Measurements from ENCODE around the gene FMN1.

Gene FMN1

DNA sequence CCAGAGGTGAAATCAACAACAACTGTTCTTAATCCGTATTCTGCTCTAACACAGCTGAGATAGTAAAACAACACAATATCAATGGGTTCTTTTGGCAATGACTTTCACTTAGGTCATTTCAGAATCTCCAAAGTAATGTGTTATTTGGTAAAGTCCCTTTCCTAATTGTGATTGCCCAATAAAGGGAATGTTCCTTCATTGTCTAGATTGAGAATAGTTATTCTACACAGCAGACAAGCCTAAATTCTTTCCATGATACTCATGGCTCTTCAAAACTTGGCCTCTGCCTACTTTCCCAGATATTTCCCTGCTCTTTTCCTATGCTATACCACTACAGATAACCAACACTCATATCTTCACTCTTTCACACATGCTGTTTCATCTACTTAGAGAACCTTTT, 219.8 kb downstream of the FMN1 start:
- in situ Hi-C loops (cut with HindIII; ENCODE audit: low sequenced_read_pairs): loop anchor here (5.0 kb wide), 3 partner anchors 62 to 312 kb away; no protein-coding TSS in a partner anchor
- TF ChIP-seq, protein P1, sequence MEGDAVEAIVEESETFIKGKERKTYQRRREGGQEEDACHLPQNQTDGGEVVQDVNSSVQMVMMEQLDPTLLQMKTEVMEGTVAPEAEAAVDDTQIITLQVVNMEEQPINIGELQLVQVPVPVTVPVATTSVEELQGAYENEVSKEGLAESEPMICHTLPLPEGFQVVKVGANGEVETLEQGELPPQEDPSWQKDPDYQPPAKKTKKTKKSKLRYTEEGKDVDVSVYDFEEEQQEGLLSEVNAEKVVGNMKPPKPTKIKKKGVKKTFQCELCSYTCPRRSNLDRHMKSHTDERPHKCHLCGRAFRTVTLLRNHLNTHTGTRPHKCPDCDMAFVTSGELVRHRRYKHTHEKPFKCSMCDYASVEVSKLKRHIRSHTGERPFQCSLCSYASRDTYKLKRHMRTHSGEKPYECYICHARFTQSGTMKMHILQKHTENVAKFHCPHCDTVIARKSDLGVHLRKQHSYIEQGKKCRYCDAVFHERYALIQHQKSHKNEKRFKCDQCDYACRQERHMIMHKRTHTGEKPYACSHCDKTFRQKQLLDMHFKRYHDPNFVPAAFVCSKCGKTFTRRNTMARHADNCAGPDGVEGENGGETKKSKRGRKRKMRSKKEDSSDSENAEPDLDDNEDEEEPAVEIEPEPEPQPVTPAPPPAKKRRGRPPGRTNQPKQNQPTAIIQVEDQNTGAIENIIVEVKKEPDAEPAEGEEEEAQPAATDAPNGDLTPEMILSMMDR (IDR thresholded peaks at IDR 0.05; ENCODE audit: low read depth, low read length, missing control alignments): no peak
- DNase-seq (ENCODE audit: low read depth): no peak
- no peak overlapping the region for H3K4me3 ChIP-seq (ENCODE audit: low read depth, low read length)

DNA sequence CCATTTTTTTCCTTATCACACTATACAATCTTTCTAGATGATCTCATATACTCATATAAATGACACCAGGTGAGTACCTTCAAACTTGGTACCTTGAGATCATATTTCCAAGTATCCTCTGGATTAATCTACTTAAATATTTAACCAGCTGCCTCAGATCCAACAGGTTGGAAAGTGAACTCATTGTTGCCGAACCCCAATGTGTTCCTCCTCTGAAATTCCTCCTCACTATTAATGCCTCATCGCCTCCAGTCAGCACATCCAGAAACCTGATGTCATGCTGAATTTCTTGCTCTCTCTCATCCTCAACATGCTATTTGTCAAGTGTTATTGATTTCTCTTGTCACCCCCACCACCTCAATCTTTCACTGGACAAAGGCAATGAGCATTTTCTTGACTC, 221.8 kb downstream of the FMN1 start:
- TF ChIP-seq, protein P1 (IDR thresholded peaks at IDR 0.05; ENCODE audit: low read depth, low read length, missing control alignments): no peak
- no peak overlapping the region for H3K4me3 ChIP-seq (ENCODE audit: low read depth, low read length)
- in situ Hi-C loops (cut with HindIII; ENCODE audit: low sequenced_read_pairs): no loop called here
- DNase-seq (ENCODE audit: low read depth): no peak

DNA sequence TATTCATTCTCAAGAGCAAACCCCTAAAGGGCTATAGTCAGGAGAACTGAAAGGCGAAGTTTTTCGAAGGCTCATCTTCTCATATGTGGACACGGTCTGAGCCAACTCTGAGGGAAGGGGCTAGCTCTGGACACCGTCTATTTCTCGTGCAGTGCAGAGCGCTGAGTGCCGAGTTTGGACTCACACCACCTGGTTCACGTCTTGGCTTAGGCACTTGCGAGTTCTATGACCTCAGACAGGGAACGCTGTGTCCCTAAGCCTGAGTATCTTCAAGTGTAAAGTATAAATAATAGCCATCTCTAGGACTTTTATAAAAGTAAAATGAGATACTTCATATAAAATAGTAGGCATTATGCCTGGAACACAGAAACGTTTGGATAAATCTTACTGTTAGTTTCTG, 223.7 kb downstream of the FMN1 start:
- no peak overlapping the region for H3K4me3 ChIP-seq (ENCODE audit: low read depth, low read length)
- TF ChIP-seq, protein P1 (IDR thresholded peaks at IDR 0.05; ENCODE audit: low read depth, low read length, missing control alignments): no peak
- in situ Hi-C loops (cut with HindIII; ENCODE audit: low sequenced_read_pairs): no loop called here
- no peak for DNase-seq (ENCODE audit: low read depth)

DNA sequence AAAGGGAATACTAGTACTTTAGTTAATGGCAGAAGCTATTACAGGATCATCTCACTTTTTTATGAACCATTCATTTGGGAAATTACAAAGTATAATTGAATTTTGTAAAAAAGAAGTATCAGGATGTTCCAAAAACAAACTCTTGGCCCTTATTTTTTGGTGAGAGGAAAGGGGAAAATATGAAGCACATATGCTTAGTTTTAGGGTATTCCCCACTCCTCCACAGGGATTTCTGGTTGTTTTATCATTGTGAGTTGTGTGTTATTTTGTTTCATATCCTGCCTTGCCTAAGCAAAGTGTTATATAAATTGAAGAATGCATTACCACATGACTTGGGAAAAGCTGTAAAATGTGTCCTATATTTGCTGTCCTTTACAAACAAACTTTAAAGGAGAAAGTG, 227.0 kb downstream of the FMN1 start:
- DNase-seq (ENCODE audit: low read depth): no peak
- in situ Hi-C loops (cut with HindIII; ENCODE audit: low sequenced_read_pairs): no loop called here
- no peak overlapping the region for H3K4me3 ChIP-seq (ENCODE audit: low read depth, low read length)
- TF ChIP-seq, protein P1 (IDR thresholded peaks at IDR 0.05; ENCODE audit: low read depth, low read length, missing control alignments): no peak

DNA sequence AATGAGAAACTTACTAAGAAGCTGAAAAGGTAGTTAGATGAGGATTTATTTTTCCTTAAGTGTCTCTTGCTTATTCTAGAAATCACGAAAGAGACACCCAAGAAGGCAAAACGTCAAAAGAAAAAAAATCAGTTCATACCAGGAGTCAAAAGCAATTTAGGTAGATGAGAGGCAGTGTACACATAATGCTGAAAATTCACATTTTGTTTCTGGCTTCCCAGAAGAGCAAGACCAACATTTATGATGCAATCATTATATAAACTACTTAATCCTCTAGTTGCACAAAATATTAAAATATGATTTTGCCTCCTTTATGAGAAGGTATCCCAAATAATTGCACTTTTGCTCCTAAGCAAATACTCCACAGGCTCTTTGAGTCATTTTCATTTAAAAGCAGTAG, 228.0 kb downstream of the FMN1 start:
- in situ Hi-C loops (cut with HindIII; ENCODE audit: low sequenced_read_pairs): no loop called here
- TF ChIP-seq, protein P1 (IDR thresholded peaks at IDR 0.05; ENCODE audit: low read depth, low read length, missing control alignments): no peak
- DNase-seq (ENCODE audit: low read depth): no peak
- no peak overlapping the region for H3K4me3 ChIP-seq (ENCODE audit: low read depth, low read length)

DNA sequence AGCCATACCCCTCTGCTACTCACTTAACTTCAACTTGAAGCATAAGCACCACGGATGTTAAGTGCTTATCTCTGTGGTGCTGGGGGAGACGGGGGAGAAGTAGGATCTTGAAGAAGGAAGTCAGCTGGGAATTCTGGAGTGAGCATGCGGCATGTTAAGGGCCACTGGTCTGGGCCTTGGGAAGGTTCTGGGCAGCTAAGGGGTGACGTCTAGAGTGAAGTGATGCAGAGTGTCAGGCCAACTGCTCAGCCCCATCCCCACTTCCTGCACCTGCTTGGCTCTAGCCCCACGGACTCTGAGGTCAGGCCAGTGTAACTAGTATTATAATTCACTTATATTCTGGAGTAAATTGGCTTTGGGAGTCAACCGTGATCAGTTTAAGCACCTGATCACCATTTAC, 228.6 kb downstream of the FMN1 start:
- TF ChIP-seq, protein P1 (IDR thresholded peaks at IDR 0.05; ENCODE audit: low read depth, low read length, missing control alignments): no peak
- DNase-seq (ENCODE audit: low read depth): no peak
- no peak overlapping the region for H3K4me3 ChIP-seq (ENCODE audit: low read depth, low read length)
- in situ Hi-C loops (cut with HindIII; ENCODE audit: low sequenced_read_pairs): no loop called here

DNA sequence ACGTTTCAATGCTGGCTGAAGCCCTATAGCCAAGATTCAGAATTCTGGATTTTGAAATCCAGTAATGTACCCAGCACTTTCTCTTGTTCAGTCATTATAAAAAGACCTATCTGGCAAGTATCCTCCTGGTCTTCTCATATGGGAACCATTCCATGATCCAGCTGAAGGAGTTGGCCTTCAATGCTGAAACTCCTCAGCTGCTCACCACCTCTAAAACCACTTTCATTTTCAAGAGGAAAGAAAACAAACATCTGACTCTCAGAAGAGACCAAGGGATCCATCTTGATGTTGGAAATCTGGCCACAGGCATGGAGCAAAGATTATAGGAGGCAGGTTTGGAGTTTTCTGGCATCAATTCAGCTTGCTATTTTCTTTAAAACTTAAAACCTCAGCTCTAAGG, 235.4 kb downstream of the FMN1 start:
- in situ Hi-C loops (cut with HindIII; ENCODE audit: low sequenced_read_pairs): no loop called here
- DNase-seq (ENCODE audit: low read depth): peak; percentile 89
- TF ChIP-seq, protein P1 (IDR thresholded peaks at IDR 0.05; ENCODE audit: low read depth, low read length, missing control alignments): no peak

More for the DNA sequence above, 235.4 kb downstream of the FMN1 start:
- no peak overlapping the region for H3K4me3 ChIP-seq (ENCODE audit: low read depth, low read length)

Data from astrocyte of the cerebellum (primary cell).